Neural crest cell (in vitro differentiated cells): ENCODE data around the gene PTPRM. TPM values are rescaled to one million over a fixed set of nuclear protein-coding genes. Genes with fewer than 3 reads are reported as not detected.
A peak's percentile ranks its signal among the peaks of the same experiment; 100 is the strongest.

ENCODE experiments used
- DNase-seq: peaks from one replicate; pipeline ENCODE4 v3.0.0; 2021; ENCODE audit warnings: low read depth, mixed read lengths, low spot score
- H3K27ac Mint-ChIP-seq: one replicate; pipeline ENCODE4 v1.8.0; 2021; ENCODE audit warnings: mild to moderate bottlenecking, mixed read lengths; ENCODE audit not compliant: unreplicated experiment
- H3K27me3 Mint-ChIP-seq: 2 replicates; pipeline ENCODE4 v1.8.0; 2021; ENCODE audit warnings: low read depth, mild to moderate bottlenecking, mixed read lengths
- H3K36me3 Mint-ChIP-seq: 2 replicates; pipeline ENCODE4 v1.8.0; 2021; ENCODE audit warnings: low read depth, mild to moderate bottlenecking, mixed read lengths
- H3K4me1 Mint-ChIP-seq: 2 replicates; pipeline ENCODE4 v1.8.0; 2021; ENCODE audit warnings: mixed read lengths
- H3K4me3 Mint-ChIP-seq: one replicate; pipeline ENCODE4 v1.8.0; 2021; ENCODE audit warnings: mild to moderate bottlenecking, mixed read lengths
- H3K9me3 Mint-ChIP-seq: 2 replicates; pipeline ENCODE4 v1.8.0; 2021; ENCODE audit warnings: mixed read lengths
- CTCF ChIP-seq: fragments of 200-600 bp; sonication (generic); conservative IDR thresholded peaks from 2 replicates; pipeline ENCODE4 v1.5.0; 2021; ENCODE audit warnings: antibody characterized with exemption, mild to moderate bottlenecking
- total RNA-seq: library from RNA; stranded (reverse); gene quantifications from 2 replicates; pipeline ENCODE4 v1.2.1, GENCODE V29; 2021

The PTPRM gene
- total RNA-seq, 1 donor from 2014 or later = 7.7 TPM

- no peak overlapping the region for H3K4me3 Mint-ChIP-seq
- no peaks in the 10 kb centered on the region for H3K36me3 Mint-ChIP-seq
- no peaks in the 10 kb centered on the region for H3K27me3 Mint-ChIP-seq
- no peak overlapping the region for H3K27ac Mint-ChIP-seq
- DNase-seq = no peak
- TF ChIP-seq CTCF = no peak
- no peaks in the 10 kb centered on the region for H3K9me3 Mint-ChIP-seq
- H3K4me1 Mint-ChIP-seq = no peaks in the 10 kb centered on the region
These were observed 813.8 kb downstream of the PTPRM start for GRCh38 chr18:8380926-8381325.

GRCh38 chr18:8381821-8382459 is 814.8 kb downstream of the PTPRM start:
- Mint-ChIP-seq H3K9me3 (no peaks in the 10 kb centered on the region), H3K36me3 (no peaks in the 10 kb centered on the region), H3K4me1 (no peaks in the 10 kb centered on the region), H3K4me3 (no peak overlapping the region), H3K27ac (no peak overlapping the region), H3K27me3 (no peaks in the 10 kb centered on the region)
- DNase-seq = no peak
- no peak for TF ChIP-seq CTCF

GRCh38 chr18:8385400-8385799 is 818.3 kb downstream of the PTPRM start:
- Mint-ChIP-seq H3K4me1 (no peaks in the 10 kb centered on the region), H3K9me3 (no peaks in the 10 kb centered on the region), H3K27me3 (no peaks in the 10 kb centered on the region), H3K36me3 (peaks cover 5% of the 10 kb centered on the region), H3K27ac (peak overlapping the region; percentile 22), H3K4me3 (no peak overlapping the region)
- no peak for TF ChIP-seq CTCF
- no peak for DNase-seq

- no peak overlapping the region for H3K4me3 Mint-ChIP-seq
- peaks cover 5% of the 10 kb centered on the region for H3K36me3 Mint-ChIP-seq
- no peak for DNase-seq
- no peaks in the 10 kb centered on the region for H3K4me1 Mint-ChIP-seq
- H3K27ac Mint-ChIP-seq = no peak overlapping the region
- no peaks in the 10 kb centered on the region for H3K9me3 Mint-ChIP-seq
- no peak for TF ChIP-seq CTCF
- no peaks in the 10 kb centered on the region for H3K27me3 Mint-ChIP-seq
These were observed 819.7 kb downstream of the PTPRM start for GRCh38 chr18:8386669-8387380.

- peaks cover 5% of the 10 kb centered on the region for H3K36me3 Mint-ChIP-seq
- no peak overlapping the region for H3K4me3 Mint-ChIP-seq
- peak; percentile 74 for DNase-seq
- H3K27me3 Mint-ChIP-seq = no peaks in the 10 kb centered on the region
- peak; percentile 89 for TF ChIP-seq CTCF
- peaks cover 3% of the 10 kb centered on the region for H3K4me1 Mint-ChIP-seq
- no peak overlapping the region for H3K27ac Mint-ChIP-seq
- no peaks in the 10 kb centered on the region for H3K9me3 Mint-ChIP-seq
These were observed 822.5 kb downstream of the PTPRM start for GRCh38 chr18:8389391-8390340.
